Transverse colon (tissue), 4 donors: ENCODE data around the gene ESRRG. TPM values are rescaled to one million over a fixed set of nuclear protein-coding genes. Genes with fewer than 3 reads are reported as not detected.

ENCODE experiments used
- DNase-seq: peaks from one replicate; pipeline ENCODE4 v3.0.0-alpha.2; 2019
- H3K27ac ChIP-seq, 4 donors: fragments of 200-600 bp; sonication (generic); 2 replicates each; pipeline ENCODE4 v1.5.1; 2016 to 2018; ENCODE audit warnings: inconsistent platforms in 4 of 4
- H3K27me3 ChIP-seq: fragments of 200-600 bp; sonication (generic); 2 replicates; pipeline ENCODE4 v1.5.1; 2017; ENCODE audit warnings: inconsistent platforms
- H3K36me3 ChIP-seq, 4 donors: fragments of 200-600 bp; sonication (generic); 2 replicates each; pipeline ENCODE4 v1.5.1; 2017 to 2019; ENCODE audit warnings: inconsistent platforms in 4 of 4
- H3K4me1 ChIP-seq, 4 donors: fragments of 200-600 bp; sonication (generic); 2 replicates each; pipeline ENCODE4 v1.5.1; 2017 to 2020; ENCODE audit warnings: inconsistent platforms in 4 of 4
- H3K4me3 ChIP-seq, 4 donors: fragments of 200-600 bp; sonication (generic); 1 replicate in 1 of 4; 2 replicates in 3 of 4; pipeline versions ENCODE4 v1.5.1 to v1.6.1; 2017 to 2019; ENCODE audit warnings: inconsistent platforms in 4 of 4
- H3K9me3 ChIP-seq, 2 donors: fragments of 200-600 bp; sonication (generic); 2 replicates each; pipeline ENCODE4 v1.5.1; 2017 to 2019; ENCODE audit warnings: inconsistent platforms in 2 of 2
- CTCF ChIP-seq, 5 experiments: fragments of 200-600 bp in 3 of 5; fragments of 450-650 bp in 2 of 5; sonication (generic) in 3 of 5; IDR thresholded peaks; 1 replicate in 2 of 5; 2 replicates in 3 of 5; pipeline ENCODE4 v1.5.1; 2016 to 2017; ENCODE audit warnings: antibody characterized with exemption in 5 of 5, inconsistent platforms in 3 of 5, mild to moderate bottlenecking in 2 of 5, moderate library complexity in 1 of 5
- EP300 ChIP-seq: sonication (generic); formaldehyde crosslinking; IDR thresholded peaks from one replicate; pipeline ENCODE4 v1.6.1; 2017; ENCODE audit warnings: antibody characterized with exemption, low read depth
- POLR2A ChIP-seq: fragments of 450-650 bp; IDR thresholded peaks from one replicate; pipeline ENCODE4 v1.6.1; 2016; ENCODE audit warnings: antibody characterized with exemption, mild to moderate bottlenecking, moderate library complexity
- POLR2AphosphoS5 ChIP-seq, 3 donors: sonication (generic); formaldehyde crosslinking; IDR thresholded peaks; one replicate each; pipeline ENCODE4 v1.6.1; 2016; ENCODE audit warnings: antibody characterized with exemption in 3 of 3
- WGBS, 2 donors: methylation state at CpG; one replicate each; pipeline ENCODE4 v1.1.5; 2018; ENCODE audit warnings: low coverage in 1 of 2; 5-methylcytosine and 5-hydroxymethylcytosine counted together
- in situ Hi-C, 4 donors: fragments of 200-750 bp; cut with MboI; loops; one replicate each; pipeline versions ENCODE4 v1.15.0 to v1.15.1; 2017; ENCODE audit warnings: low sequenced_read_pairs in 3 of 4, low pct_ligation_motif_present in 1 of 4, low pct_unique_long_range_greater_than_20kb in 1 of 4
- intact Hi-C: fragments of 100-400 bp; cut with DNase I; formaldehyde crosslinking; loops from one replicate; pipeline ENCODE4 v1.15.1; 2023; ENCODE audit warnings: low total_unique reads
- total RNA-seq, 4 donors: library from RNA; depleted of rRNA; stranded (reverse); fragments of >200 nt; gene quantifications; one replicate each; pipeline ENCODE4 v1.1.0, GENCODE V29; 2016

Gene ESRRG
- total RNA-seq, 4 donors from 2014 or later: 0.20 to 1.5 (median 0.50) TPM

GRCh38 chr1:216598448-216598847 lies 124.8 kb downstream of the ESRRG start:
- TF ChIP-seq EP300: no peak
- TF ChIP-seq CTCF (IDR thresholded peaks at IDR 0.05): no peak
- no peak for TF ChIP-seq POLR2AphosphoS5 (IDR thresholded peaks at IDR 0.05)
- no peak for TF ChIP-seq POLR2A
- no peaks in the 10 kb centered on the region for H3K9me3 ChIP-seq
- in situ Hi-C loops: no loop called here

GRCh38 chr1:216596281-216596862 lies 126.9 kb downstream of the ESRRG start:
- Histone ChIP-seq H3K9me3 (no peaks in the 10 kb centered on the region), H3K27ac (peak overlapping the region in 1 of 4 donors; percentile 18), H3K4me3 (no peak overlapping the region), H3K36me3 (no peaks in the 10 kb centered on the region), H3K27me3 (no peaks in the 10 kb centered on the region), H3K4me1 (peaks cover 0 to under 1% (median 0%) of the 10 kb centered on the region in 4 donors)
- in situ Hi-C loops: no loop called here
- 41 to 50% methylated on average over 4 to 7 of the region's 7 CpGs for WGBS, 2 donors
- intact Hi-C loops: no loop called here
- no peak for TF ChIP-seq EP300
- TF ChIP-seq POLR2A: no peak
- no peak for DNase-seq

More at GRCh38 chr1:216598448-216598847, 124.8 kb downstream of the ESRRG start:
- Histone ChIP-seq H3K27me3 (no peaks in the 10 kb centered on the region), H3K4me3 (no peak overlapping the region), H3K36me3 (no peaks in the 10 kb centered on the region), H3K27ac (no peak overlapping the region), H3K4me1 (peaks cover 0 to 4% (median 0%) of the 10 kb centered on the region in 4 donors)
- intact Hi-C loops: no loop called here
- DNase-seq: no peak

- no peaks in the 10 kb centered on the region for H3K36me3 ChIP-seq
- no peak for DNase-seq
- no peaks in the 10 kb centered on the region for H3K27me3 ChIP-seq
- TF ChIP-seq POLR2A (no peak), POLR2AphosphoS5 (IDR thresholded peaks at IDR 0.05) (no peak), CTCF (IDR thresholded peaks at IDR 0.05) (no peak), EP300 (no peak)
- in situ Hi-C loops (no loop called here), intact Hi-C loops (no loop called here)
- H3K4me3 ChIP-seq: no peak overlapping the region
- no peak overlapping the region for H3K27ac ChIP-seq
- H3K4me1 ChIP-seq: no peaks in the 10 kb centered on the region
- no peaks in the 10 kb centered on the region for H3K9me3 ChIP-seq
Measured at GRCh38 chr1:216587715-216588114, 135.5 kb downstream of the ESRRG start.

GRCh38 chr1:216582151-216582550 lies 141.1 kb downstream of the ESRRG start:
- DNase-seq: no peak
- 84 to 86% methylated on average over 2 of the region's 2 CpGs for WGBS, 2 donors
- intact Hi-C loops (no loop called here), in situ Hi-C loops (no loop called here)
- Histone ChIP-seq H3K4me3 (no peak overlapping the region), H3K4me1 (no peaks in the 10 kb centered on the region), H3K27ac (no peak overlapping the region), H3K9me3 (no peaks in the 10 kb centered on the region), H3K36me3 (no peaks in the 10 kb centered on the region), H3K27me3 (no peaks in the 10 kb centered on the region)
- no peak for TF ChIP-seq EP300
- no peak for TF ChIP-seq POLR2AphosphoS5 (IDR thresholded peaks at IDR 0.05)
- TF ChIP-seq CTCF (IDR thresholded peaks at IDR 0.05): no peak
- no peak for TF ChIP-seq POLR2A

GRCh38 chr1:216580538-216581057 lies 142.6 kb downstream of the ESRRG start:
- no peaks in the 10 kb centered on the region for H3K9me3 ChIP-seq
- H3K4me1 ChIP-seq: no peaks in the 10 kb centered on the region
- H3K36me3 ChIP-seq: no peaks in the 10 kb centered on the region
- intact Hi-C loops (no loop called here), in situ Hi-C loops (no loop called here)
- no peak overlapping the region for H3K27ac ChIP-seq
- DNase-seq: no peak
- TF ChIP-seq POLR2A (no peak), EP300 (no peak), POLR2AphosphoS5 (IDR thresholded peaks at IDR 0.05) (no peak), CTCF (IDR thresholded peaks at IDR 0.05) (no peak)
- H3K27me3 ChIP-seq: no peaks in the 10 kb centered on the region
- WGBS, 2 donors: 56 to 73% methylated on average over 2 of the region's 2 CpGs
- no peak overlapping the region for H3K4me3 ChIP-seq
